Measurements from ENCODE around the gene SLC40A1. TPM values are rescaled to one million over a fixed set of nuclear protein-coding genes. Genes with fewer than 3 reads are reported as not detected.

The SLC40A1 gene
- total RNA-seq, 1 experiment from 2014 or later, result not detected

GRCh38 chr2:189610700-189611099 lies 30.1 kb upstream of the SLC40A1 start:
- Histone ChIP-seq H4K20me1 (ENCODE audit: control insufficient read depth, insufficient read depth, insufficient read length) (no peaks in the 10 kb centered on the region), H2AFZ (ENCODE audit: low read length) (no peak overlapping the region), H3K4me2 (ENCODE audit: insufficient read depth, insufficient read length, low read length) (no peak overlapping the region)

More at GRCh38 chr2:189610700-189611099, 30.1 kb upstream of the SLC40A1 start:
- Mint-ChIP-seq H3K27me3 (ENCODE audit: low read depth) (no peaks in the 10 kb centered on the region; the same call in 1 of the 2 replicates), H3K36me3 (ENCODE audit: insufficient read depth in 1 of 3, low read depth in 3 of 3) (no peaks in the 10 kb centered on the region), H3K4me1 (no peaks in the 10 kb centered on the region), H3K27ac (no peak overlapping the region), H3K4me3 (no peak overlapping the region), H3K9me3 (no peaks in the 10 kb centered on the region)
- Histone ChIP-seq H3K79me2 (ENCODE audit: insufficient read depth, low read length) (no peaks in the 10 kb centered on the region), H4K8ac (replicated peaks; ENCODE audit: insufficient read length, low read depth, low read length) (no peak overlapping the region), H3K27ac (ENCODE audit: insufficient read length, low read depth, low read length) (no peak overlapping the region), H3K9ac (ENCODE audit: extremely low read depth, insufficient read length, low read length) (no peak overlapping the region), H3K14ac (ENCODE audit: insufficient read depth, low read length) (no peak overlapping the region), H3K27me3 (ENCODE audit: insufficient read depth, low read length) (no peaks in the 10 kb centered on the region), H4K91ac (ENCODE audit: insufficient read length, low read depth, low read length) (no peak overlapping the region), H2BK120ac (ENCODE audit: low read depth, low read length, poor library complexity, severe bottlenecking) (no peak overlapping the region), H2BK12ac (ENCODE audit: insufficient read length, low read depth, low read length) (no peak overlapping the region), H3K79me1 (ENCODE audit: insufficient read depth, low read depth, low read length, poor library complexity, severe bottlenecking) (no peaks in the 10 kb centered on the region), H3K56ac (ENCODE audit: insufficient read length, low read depth, low read length) (no peak overlapping the region), H3K18ac (ENCODE audit: insufficient read length, low read depth, low read length) (no peak overlapping the region), H3K23me2 (ENCODE audit: insufficient read length, low read depth, low read length, poor library complexity, severe bottlenecking) (no peaks in the 10 kb centered on the region), H2BK20ac (ENCODE audit: low read depth, low read length, poor library complexity, severe bottlenecking) (no peak overlapping the region), H2BK15ac (ENCODE audit: low read depth, low read length) (no peak overlapping the region), H3K9me3 (ENCODE audit: control insufficient read depth, low read depth, low read length) (no peaks in the 10 kb centered on the region), H3T11ph (ENCODE audit: low read length) (no peak overlapping the region), H3K4ac (ENCODE audit: low read depth, low read length) (no peak overlapping the region), H2BK5ac (ENCODE audit: insufficient read length, low read length) (no peak overlapping the region), H4K5ac (ENCODE audit: insufficient read length, low read depth, low read length) (no peak overlapping the region), H3K4me1 (ENCODE audit: insufficient read depth, low read length) (no peaks in the 10 kb centered on the region), H2AK5ac (ENCODE audit: insufficient read length, low read length) (no peak overlapping the region), H3K23ac (ENCODE audit: insufficient read length, low read depth, low read length) (no peak overlapping the region)
- no peak for DNase-seq
- TF ChIP-seq CTCF (conservative IDR thresholded peaks at IDR 0.05), result no peak
- WGBS (ENCODE audit: extremely low coverage, insufficient read length, low lambda C conversion rate), result no CpG with 5 or more reads among the region's 2 CpGs
